Peyer's patch (tissue), 4 donors: Measurements from ENCODE around the gene CLC.

ENCODE experiments used
- CTCF ChIP-seq, 6 experiments: fragments of 450-650 bp in 4 of 6; fragments of 200-600 bp in 2 of 6; sonication (generic) in 1 of 6; IDR thresholded peaks; one replicate each; pipeline ENCODE4 v1.5.1; 2017 to 2019; ENCODE audit warnings: antibody characterized with exemption in 6 of 6, mild to moderate bottlenecking in 3 of 6, moderate library complexity in 1 of 6
- POLR2A ChIP-seq, 2 donors: fragments of 450-650 bp; IDR thresholded peaks; one replicate each; pipeline ENCODE4 v1.5.1; 2017; ENCODE audit warnings: antibody characterized with exemption in 2 of 2, mild to moderate bottlenecking in 2 of 2, moderate library complexity in 2 of 2

GRCh38 chr19:39737891-39738290, at the start of gene CLC:
- TF ChIP-seq CTCF (IDR thresholded peaks at IDR 0.05): no peak
- TF ChIP-seq POLR2A (IDR thresholded peaks at IDR 0.05): no peak
